Breast epithelium (tissue), 3 donors: ENCODE measurements around the gene ERGIC3.

Experiments used
- POLR2A ChIP-seq: fragments of 450-650 bp; IDR thresholded peaks from one replicate; pipeline ENCODE4 v1.6.1; 2016; ENCODE audit warnings: antibody characterized with exemption, mild to moderate bottlenecking, moderate library complexity
- POLR2AphosphoS5 ChIP-seq, 3 donors: sonication (generic); formaldehyde crosslinking; IDR thresholded peaks; one replicate each; pipeline ENCODE4 v1.6.1; 2017; ENCODE audit warnings: antibody characterized with exemption in 3 of 3
- TF ChIP-seq, protein P1 (sequence below), 3 donors: fragments of 450-650 bp; IDR thresholded peaks; one replicate each; pipeline ENCODE4 v1.5.1; 2016 to 2017; ENCODE audit warnings: antibody characterized with exemption in 3 of 3, mild to moderate bottlenecking in 3 of 3, moderate library complexity in 3 of 3

DNA sequence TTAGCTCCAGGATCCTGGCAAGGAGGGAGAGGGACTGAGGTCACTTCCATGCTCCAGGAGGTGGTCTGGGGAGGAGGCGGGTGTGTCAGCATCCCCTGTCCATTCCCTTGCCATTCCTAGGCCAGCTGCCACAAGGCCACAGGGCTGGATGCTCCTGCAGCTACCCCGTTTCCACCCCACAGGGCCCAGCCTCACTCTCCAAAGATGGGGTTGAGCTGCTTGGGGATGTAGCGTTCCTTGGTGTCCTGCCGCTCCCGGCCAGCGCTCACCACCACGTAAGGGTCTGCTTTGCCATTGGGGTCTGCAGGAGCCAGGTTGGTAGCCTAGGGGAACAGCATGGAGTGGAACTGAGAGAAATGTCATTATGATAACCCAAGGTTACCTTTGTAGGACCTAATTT is 23.0 kb downstream of the ERGIC3 start:
- no peak for TF ChIP-seq POLR2A
- TF ChIP-seq POLR2AphosphoS5 (IDR thresholded peaks at IDR 0.05) = no peak
- TF ChIP-seq, protein P1, sequence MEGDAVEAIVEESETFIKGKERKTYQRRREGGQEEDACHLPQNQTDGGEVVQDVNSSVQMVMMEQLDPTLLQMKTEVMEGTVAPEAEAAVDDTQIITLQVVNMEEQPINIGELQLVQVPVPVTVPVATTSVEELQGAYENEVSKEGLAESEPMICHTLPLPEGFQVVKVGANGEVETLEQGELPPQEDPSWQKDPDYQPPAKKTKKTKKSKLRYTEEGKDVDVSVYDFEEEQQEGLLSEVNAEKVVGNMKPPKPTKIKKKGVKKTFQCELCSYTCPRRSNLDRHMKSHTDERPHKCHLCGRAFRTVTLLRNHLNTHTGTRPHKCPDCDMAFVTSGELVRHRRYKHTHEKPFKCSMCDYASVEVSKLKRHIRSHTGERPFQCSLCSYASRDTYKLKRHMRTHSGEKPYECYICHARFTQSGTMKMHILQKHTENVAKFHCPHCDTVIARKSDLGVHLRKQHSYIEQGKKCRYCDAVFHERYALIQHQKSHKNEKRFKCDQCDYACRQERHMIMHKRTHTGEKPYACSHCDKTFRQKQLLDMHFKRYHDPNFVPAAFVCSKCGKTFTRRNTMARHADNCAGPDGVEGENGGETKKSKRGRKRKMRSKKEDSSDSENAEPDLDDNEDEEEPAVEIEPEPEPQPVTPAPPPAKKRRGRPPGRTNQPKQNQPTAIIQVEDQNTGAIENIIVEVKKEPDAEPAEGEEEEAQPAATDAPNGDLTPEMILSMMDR (IDR thresholded peaks at IDR 0.05) = no peak
